GM10248 (cell line): ENCODE results near the gene SUPT7L.

Experiments used
- CTCF ChIA-PET: fragments of 300-600 bp; sonication (Branson Sonifier 250); formaldehyde crosslinking; extraction: SDS; loops from one replicate; lab custom pipeline; 2021; ENCODE audit warnings: antibody characterized with exemption; lab: Yijun Ruan, JAX
- POLR2A ChIA-PET: fragments of 350-650 bp; sonication (Branson Sonifier 250); formaldehyde crosslinking; extraction: SDS; loops from one replicate; lab custom pipeline; 2020; ENCODE audit warnings: antibody characterized with exemption; lab: Yijun Ruan, JAX
- DNase-seq: peaks from one replicate; pipeline ENCODE4 v3.0.0; 2012; ENCODE audit errors: extremely low spot score
- CTCF ChIP-seq: IDR thresholded peaks from 2 replicates; pipeline ENCODE4 v1.5.1; 2012; ENCODE audit warnings: mild to moderate bottlenecking, low read depth; ENCODE audit errors: extremely low read depth, missing control alignments, control extremely low read depth

The SUPT7L gene

GRCh38 chr2:27705851-27706622 lies 42.6 kb upstream of the SUPT7L start:
- no peak for TF ChIP-seq CTCF
- ChIA-PET POLR2A (no interaction called here), CTCF (interaction anchor here (1.6 to 5.7 kb wide), 5 partner anchors 11 to 747 kb away, joined by 7 to 66 read pairs (median 21); no protein-coding TSS in a partner anchor)
- DNase-seq = no peak

GRCh38 chr2:27704342-27704876 lies 41.0 kb upstream of the SUPT7L start:
- DNase-seq = no peak
- ChIA-PET POLR2A (no interaction called here), CTCF (interaction anchor here (0.7 to 5.7 kb wide), 27 partner anchors 9 to 751 kb away, joined by 3 to 66 read pairs (median 5); no protein-coding TSS in a partner anchor)
- no peak for TF ChIP-seq CTCF

GRCh38 chr2:27703638-27704341 lies 40.4 kb upstream of the SUPT7L start:
- DNase-seq = peak; percentile 75
- peak; percentile 87 for TF ChIP-seq CTCF
- ChIA-PET CTCF (interaction anchor here (0.7 to 5.7 kb wide), 30 partner anchors 10 to 890 kb away, joined by 3 to 66 read pairs (median 5); no protein-coding TSS in a partner anchor), POLR2A (no interaction called here)

GRCh38 chr2:27702302-27702701 lies 38.9 kb upstream of the SUPT7L start:
- CTCF ChIA-PET = interaction anchor here (0.9 to 1.2 kb wide), 2 partner anchors 10 to 13 kb away, joined by 3 read pairs; no protein-coding TSS in a partner anchor
- TF ChIP-seq CTCF = no peak
- no peak for DNase-seq
- POLR2A ChIA-PET = no interaction called here

GRCh38 chr2:27701676-27702075 lies 38.3 kb upstream of the SUPT7L start:
- POLR2A ChIA-PET = no interaction called here
- no peak for DNase-seq
- CTCF ChIA-PET = interaction anchor here (0.9 to 1.2 kb wide), 2 partner anchors 11 to 12 kb away, joined by 3 read pairs; no protein-coding TSS in a partner anchor
- TF ChIP-seq CTCF = no peak

- TF ChIP-seq CTCF = no peak
- DNase-seq = no peak
- ChIA-PET POLR2A (no interaction called here), CTCF (interaction anchor here (1.5 to 8.0 kb wide), 3 partner anchors 9 to 15 kb away, joined by 3 to 60 read pairs (median 20); no protein-coding TSS in a partner anchor)
Measured at GRCh38 chr2:27697660-27698059, 34.2 kb upstream of the SUPT7L start.
